Measurements from ENCODE around the gene MCF2L2.
"Not testable (repeated sequence)": the region's sequence is repeated elsewhere in the genome, so short reads cannot be mapped to it uniquely, and the experiment has no call there.

Gene MCF2L2

GRCh38 chr3:183394150-183394549 lies 34.3 kb downstream of the MCF2L2 start:
- no peak for DNase-seq

- DNase-seq: no peak
Measured at GRCh38 chr3:183393625-183394024, 34.8 kb downstream of the MCF2L2 start.

- DNase-seq: peak; percentile 61
Measured at GRCh38 chr3:183392186-183393034, 36.0 kb downstream of the MCF2L2 start.

- DNase-seq: no peak
Measured at GRCh38 chr3:183391460-183391859, 37.0 kb downstream of the MCF2L2 start.

- DNase-seq: no peak
Measured at GRCh38 chr3:183390844-183391243, 37.6 kb downstream of the MCF2L2 start.

GRCh38 chr3:183388213-183388895 lies 40.1 kb downstream of the MCF2L2 start:
- DNase-seq: no peak

- no peak for DNase-seq
Measured at GRCh38 chr3:183387797-183388196, 40.6 kb downstream of the MCF2L2 start.

GRCh38 chr3:183386651-183387050 lies 41.8 kb downstream of the MCF2L2 start:
- DNase-seq: no peak

GRCh38 chr3:183385698-183386613 lies 42.5 kb downstream of the MCF2L2 start:
- peak; percentile 73 for DNase-seq

- DNase-seq: no peak
Measured at GRCh38 chr3:183381673-183382072, 46.7 kb downstream of the MCF2L2 start.

- peak; percentile 77 for DNase-seq
Measured at GRCh38 chr3:183381179-183381578, 47.2 kb downstream of the MCF2L2 start.

GRCh38 chr3:183378951-183379350 lies 49.5 kb downstream of the MCF2L2 start:
- DNase-seq: peak; percentile 89

- DNase-seq: peak; percentile 80
Measured at GRCh38 chr3:183378545-183378944, 49.9 kb downstream of the MCF2L2 start.

- peak; percentile 97 for DNase-seq
Measured at GRCh38 chr3:183378008-183378407, 50.4 kb downstream of the MCF2L2 start.

GRCh38 chr3:183377307-183377959 lies 51.0 kb downstream of the MCF2L2 start:
- DNase-seq: peak; percentile 97

- peak; percentile 25 for DNase-seq
Measured at GRCh38 chr3:183375787-183376186, 52.6 kb downstream of the MCF2L2 start.

GRCh38 chr3:183375337-183375736 lies 53.1 kb downstream of the MCF2L2 start:
- no peak for DNase-seq

- no peak for DNase-seq
Measured at GRCh38 chr3:183372911-183373310, 55.5 kb downstream of the MCF2L2 start.

- not testable (repeated sequence) for DNase-seq
Measured at GRCh38 chr3:183371600-183371968, 56.8 kb downstream of the MCF2L2 start.

- peak; percentile 47 for DNase-seq
Measured at GRCh38 chr3:183370391-183370790, 58.0 kb downstream of the MCF2L2 start.

GRCh38 chr3:183369627-183370026 lies 58.8 kb downstream of the MCF2L2 start:
- no peak for DNase-seq

- DNase-seq: no peak
Measured at GRCh38 chr3:183369117-183369516, 59.3 kb downstream of the MCF2L2 start.
